H1 (cell line): ENCODE data around the gene FAM131A. TPM values are rescaled to one million over a fixed set of nuclear protein-coding genes. Genes with fewer than 3 reads are reported as not detected.

Experiments used
- CTCF ChIA-PET: fragments of 300-600 bp; sonication (Branson Sonifier 250); formaldehyde crosslinking; loops from one replicate; lab custom pipeline; 2021; ENCODE audit not compliant: partially characterized antibody; lab: Charles Lee
- POLR2A ChIA-PET: fragments of 300-600 bp; sonication (Branson Sonifier 250); formaldehyde crosslinking; loops from one replicate; lab custom pipeline; 2021; ENCODE audit warnings: inconsistent platforms; ENCODE audit not compliant: partially characterized antibody; lab: Charles Lee
- DNase-seq, 2 experiments: peaks; one replicate each; pipeline versions ENCODE4 v3.0.0 to v3.0.0-alpha.2; 2010 to 2022; ENCODE audit warnings: low spot score in 2 of 2, low read depth in 1 of 2, mixed read lengths in 1 of 2
- FAIRE-seq: peaks from 2 replicates; lab custom pipeline; 2011; peaks lifted over from hg19 to GRCh38; lab: Jason Lieb, UNC
- H2AFZ ChIP-seq: 2 replicates; pipeline ENCODE4 v1.8.1; 2012; ENCODE audit warnings: low read length, inconsistent platforms
- H2AK5ac ChIP-seq: 2 replicates; pipeline ENCODE4 v1.6.1; 2013; ENCODE audit warnings: low read depth, low read length
- H2BK120ac ChIP-seq: replicated peaks from 2 replicates; pipeline ENCODE3; 2013; ENCODE audit warnings: low read depth, low read length, inconsistent platforms
- H2BK12ac ChIP-seq: 2 replicates; pipeline ENCODE4 v1.6.1; 2013; ENCODE audit warnings: low read depth, low read length
- H2BK15ac ChIP-seq: 2 replicates; pipeline ENCODE4 v1.6.1; 2013; ENCODE audit warnings: low read length
- H2BK20ac ChIP-seq: 2 replicates; pipeline ENCODE4 v1.6.1; 2013; ENCODE audit warnings: low read length
- H2BK5ac ChIP-seq: 2 replicates; pipeline ENCODE4 v1.6.1; 2013; ENCODE audit warnings: low read depth, low read length
- H3K14ac ChIP-seq: 2 replicates; pipeline ENCODE4 v1.6.1; 2013; ENCODE audit warnings: inconsistent platforms; ENCODE audit not compliant: insufficient read length
- H3K18ac ChIP-seq: 2 replicates; pipeline ENCODE4 v1.6.1; 2013; ENCODE audit warnings: low read length; ENCODE audit errors: extremely low read depth
- H3K23ac ChIP-seq: 2 replicates; pipeline ENCODE4 v1.6.1; 2013; ENCODE audit warnings: inconsistent platforms; ENCODE audit not compliant: insufficient read length
- H3K23me2 ChIP-seq: 2 replicates; pipeline ENCODE4 v1.6.1; 2013; ENCODE audit warnings: low read depth, low read length
- H3K27ac ChIP-seq: 2 replicates; pipeline ENCODE4 v1.6.1; 2011; ENCODE audit warnings: low read depth, low read length, inconsistent platforms
- H3K27me3 ChIP-seq, 4 experiments: replicated peaks in 1 of 4; 1 replicate in 1 of 4; 2 replicates in 3 of 4; pipeline versions ENCODE4 v1.6.1 to v1.8.1; 2011 to 2013; ENCODE audit warnings: low read length in 3 of 4, mild to moderate bottlenecking in 3 of 4, inconsistent platforms in 2 of 4, mixed read lengths in 2 of 4, moderate library complexity in 1 of 4; ENCODE audit not compliant: control insufficient read depth in 3 of 4, insufficient read depth in 3 of 4; ENCODE audit errors: extremely low read depth in 1 of 4
- H3K36me3 ChIP-seq, 4 experiments: 2 replicates each; pipeline versions ENCODE4 v1.6.1 to v1.8.1; 2011 to 2013; ENCODE audit warnings: mild to moderate bottlenecking in 4 of 4, low read length in 3 of 4, moderate library complexity in 2 of 4, control low read depth in 1 of 4, inconsistent platforms in 1 of 4; ENCODE audit not compliant: insufficient read depth in 4 of 4, control insufficient read depth in 2 of 4
- H3K4ac ChIP-seq: replicated peaks from 2 replicates; pipeline ENCODE3; 2013; ENCODE audit warnings: low read length, low read depth, mixed read lengths, inconsistent platforms; ENCODE audit not compliant: insufficient read length
- H3K4me1 ChIP-seq, 4 experiments: replicated peaks in 1 of 4; 1 replicate in 1 of 4; 2 replicates in 3 of 4; pipeline versions ENCODE4 v1.6.1 to v1.8.1; 2011 to 2013; ENCODE audit warnings: low read length in 3 of 4, inconsistent platforms in 2 of 4, mixed read lengths in 1 of 4; ENCODE audit not compliant: insufficient read depth in 4 of 4, control insufficient read depth in 3 of 4
- H3K4me2 ChIP-seq, 2 experiments: 2 replicates each; pipeline versions ENCODE4 v1.6.1 to v1.8.1; 2011 to 2013; ENCODE audit warnings: low read depth in 2 of 2, low read length in 2 of 2, control low read depth in 1 of 2, inconsistent platforms in 1 of 2, mild to moderate bottlenecking in 1 of 2; ENCODE audit not compliant: insufficient read depth in 1 of 2
- H3K4me3 ChIP-seq, 4 experiments: fragments of 200-600, 300-600 bp in 1 of 4; sonication (generic), shearing (Covaris generic), sonication (Bioruptor Twin) in 1 of 4; 2 replicates each; pipeline versions ENCODE4 v1.5.1 to v1.8.1; 2011 to 2016; ENCODE audit warnings: low read length in 4 of 4, low read depth in 3 of 4, control low read depth in 2 of 4, inconsistent platforms in 2 of 4, mild to moderate bottlenecking in 2 of 4, mixed read lengths in 1 of 4, moderate library complexity in 1 of 4; ENCODE audit not compliant: insufficient read depth in 2 of 4; ENCODE audit errors: extremely low read depth in 1 of 4
- H3K56ac ChIP-seq: replicated peaks from 2 replicates; pipeline ENCODE3; 2013; ENCODE audit warnings: low read depth, mild to moderate bottlenecking, mixed read lengths, low read length, inconsistent platforms; ENCODE audit not compliant: insufficient read length
- H3K79me1 ChIP-seq: 2 replicates; pipeline ENCODE4 v1.6.1; 2013; ENCODE audit warnings: low read depth, low read length, control low read depth
- H3K79me2 ChIP-seq, 2 experiments: 2 replicates each; pipeline versions ENCODE4 v1.6.1 to v1.8.1; 2012 to 2013; ENCODE audit warnings: low read length in 2 of 2, mild to moderate bottlenecking in 2 of 2, inconsistent platforms in 1 of 2; ENCODE audit not compliant: insufficient read depth in 2 of 2, control insufficient read depth in 1 of 2
- H3K9ac ChIP-seq, 4 experiments: replicated peaks in 1 of 4; 1 replicate in 1 of 4; 2 replicates in 3 of 4; pipeline versions ENCODE4 v1.6.1 to v1.8.1; 2011 to 2013; ENCODE audit warnings: low read depth in 3 of 4, low read length in 3 of 4, control low read depth in 2 of 4, mild to moderate bottlenecking in 2 of 4, moderate library complexity in 2 of 4, inconsistent platforms in 1 of 4; ENCODE audit errors: extremely low read depth in 1 of 4
- H3K9me3 ChIP-seq, 2 experiments: 2 replicates each; pipeline versions ENCODE4 v1.6.1 to v1.8.1; 2012 to 2013; ENCODE audit warnings: mild to moderate bottlenecking in 2 of 2, moderate library complexity in 2 of 2, control low read depth in 1 of 2, inconsistent platforms in 1 of 2, low read depth in 1 of 2, low read length in 1 of 2, mixed read lengths in 1 of 2; ENCODE audit not compliant: insufficient read depth in 2 of 2
- H4K20me1 ChIP-seq, 2 experiments: replicated peaks in 1 of 2; 2 replicates each; pipeline versions ENCODE3 to v1.8.1; 2011 to 2013; ENCODE audit warnings: inconsistent platforms in 2 of 2, low read length in 2 of 2, mild to moderate bottlenecking in 1 of 2; ENCODE audit not compliant: insufficient read depth in 2 of 2, control insufficient read depth in 1 of 2
- H4K5ac ChIP-seq: 2 replicates; pipeline ENCODE4 v1.6.1; 2013; ENCODE audit warnings: low read length, low read depth, mixed read lengths, inconsistent platforms; ENCODE audit not compliant: insufficient read length
- H4K8ac ChIP-seq: 2 replicates; pipeline ENCODE4 v1.8.0; 2013; ENCODE audit warnings: mild to moderate bottlenecking, moderate library complexity, low read length, inconsistent platforms; ENCODE audit not compliant: insufficient read depth; ENCODE audit errors: extremely low read depth
- H4K91ac ChIP-seq: replicated peaks from 2 replicates; pipeline ENCODE3; 2013; ENCODE audit warnings: low read length, mixed read lengths, inconsistent platforms; ENCODE audit not compliant: insufficient read length
- ASH2L ChIP-seq: fragments of 200-600, 300-600 bp; sonication (generic); IDR thresholded peaks from one replicate; pipeline ENCODE4 v1.7.1; 2017; ENCODE audit warnings: low read length
- BCL11A ChIP-seq, 2 experiments: IDR thresholded peaks; one replicate each; pipeline ENCODE4 v1.6.1; 2011; ENCODE audit warnings: low read depth in 2 of 2, low read length in 2 of 2, mild to moderate bottlenecking in 2 of 2
- BRCA1 ChIP-seq: IDR thresholded peaks from 2 replicates; pipeline ENCODE4 v1.6.1; 2012; ENCODE audit warnings: low read depth, low read length, improper control_type of control experiment
- EZH2 ChIP-seq: fragments of 200-600 bp; sonication (generic); IDR thresholded peaks from 2 replicates; pipeline ENCODE4 v1.7.1; 2012; ENCODE audit warnings: low read depth, mild to moderate bottlenecking, moderate library complexity, low read length, inconsistent platforms; ENCODE audit not compliant: severe bottlenecking
- FOSL1 ChIP-seq: IDR thresholded peaks from 2 replicates; pipeline ENCODE4 v1.6.1; 2011; ENCODE audit warnings: mild to moderate bottlenecking, low read depth, low read length, moderate library complexity; ENCODE audit not compliant: insufficient read depth
- GTF2F1 ChIP-seq: IDR thresholded peaks from 2 replicates; pipeline ENCODE4 v1.6.1; 2012; ENCODE audit warnings: low read depth, low read length, improper control_type of control experiment, borderline replicate concordance
- HDAC2 ChIP-seq, 2 experiments: fragments of 300-600 bp in 1 of 2; sonication (generic) in 1 of 2; IDR thresholded peaks; 2 replicates each; pipeline ENCODE4 v1.6.1; 2011 to 2012; ENCODE audit warnings: low read depth in 2 of 2, low read length in 2 of 2, mild to moderate bottlenecking in 2 of 2, moderate library complexity in 2 of 2, borderline replicate concordance in 1 of 2, inconsistent platforms in 1 of 2
- HDAC6 ChIP-seq: IDR thresholded peaks from one replicate; pipeline ENCODE4 v1.7.1; 2012; ENCODE audit warnings: low read depth, mild to moderate bottlenecking, inconsistent platforms, low read length, moderate library complexity
- NRF1 ChIP-seq: IDR thresholded peaks from 2 replicates; pipeline ENCODE4 v1.6.1; 2011; ENCODE audit warnings: mild to moderate bottlenecking, low read depth, low read length, improper control_type of control experiment
- POLR2AphosphoS5 ChIP-seq: IDR thresholded peaks from 2 replicates; pipeline ENCODE4 v1.6.1; 2011; ENCODE audit warnings: low read depth, low read length
- RFX5 ChIP-seq: IDR thresholded peaks from 2 replicates; pipeline ENCODE4 v1.6.1; 2011; ENCODE audit warnings: low read depth, low read length, improper control_type of control experiment, borderline replicate concordance
- SIRT6 ChIP-seq: IDR thresholded peaks from one replicate; pipeline ENCODE4 v1.7.1; 2012; ENCODE audit warnings: low read length, inconsistent platforms
- TAF7 ChIP-seq: optimal IDR thresholded peaks from 2 replicates; pipeline ENCODE3; 2011; ENCODE audit warnings: low read depth, mild to moderate bottlenecking, inconsistent platforms, low read length, moderate library complexity, borderline replicate concordance
- WGBS, 2 experiments: shearing (Covaris generic) in 1 of 2; methylation state at CpG; one replicate each; pipeline versions ENCODE4 v1.1.6 to v1.1.7; 2013 to 2015; ENCODE audit warnings: low lambda C conversion rate in 2 of 2, mixed read lengths in 2 of 2, inconsistent platforms in 1 of 2, low coverage in 1 of 2, missing lambda C conversion rate in 1 of 2; ENCODE audit not compliant: insufficient replicate concordance in 2 of 2, insufficient coverage in 1 of 2, insufficient read length in 1 of 2; ENCODE audit errors: extremely low coverage in 1 of 2, missing lambda C conversion rate in 1 of 2; 5-methylcytosine and 5-hydroxymethylcytosine counted together
- polyA plus RNA-seq, 7 experiments: library from polyadenylated mRNA; depleted of rRNA in 3 of 7; stranded (reverse) in 5 of 7; unstranded in 2 of 7; fragments of >200 nt in 5 of 7; fragments of 200-250 nt in 2 of 7; gene quantifications; 1 replicate in 5 of 7; 2 replicates in 1 of 7; 4 replicates in 1 of 7; pipeline versions ENCODE4 v1.2.1 to v1.2.3, GENCODE V29; 2011 to 2013; ENCODE audit warnings: missing spikeins in 2 of 7, mixed read lengths in 2 of 7
- total RNA-seq: library from RNA; stranded (reverse); fragmentation: NEBNext Ultra II Directional; extraction: Animal tissue kit (Norgen Biotek cat#: 25700); gene quantifications from 2 replicates; pipeline ENCODE4 v1.2.1, GENCODE V29; 2021

The FAM131A gene
- total and polyA plus RNA-seq, 2 of the 8 experiments (the other 6 are each of a cell fraction or from before 2014, with no cell fraction given), result 16.0 to 21.9 TPM

DNA sequence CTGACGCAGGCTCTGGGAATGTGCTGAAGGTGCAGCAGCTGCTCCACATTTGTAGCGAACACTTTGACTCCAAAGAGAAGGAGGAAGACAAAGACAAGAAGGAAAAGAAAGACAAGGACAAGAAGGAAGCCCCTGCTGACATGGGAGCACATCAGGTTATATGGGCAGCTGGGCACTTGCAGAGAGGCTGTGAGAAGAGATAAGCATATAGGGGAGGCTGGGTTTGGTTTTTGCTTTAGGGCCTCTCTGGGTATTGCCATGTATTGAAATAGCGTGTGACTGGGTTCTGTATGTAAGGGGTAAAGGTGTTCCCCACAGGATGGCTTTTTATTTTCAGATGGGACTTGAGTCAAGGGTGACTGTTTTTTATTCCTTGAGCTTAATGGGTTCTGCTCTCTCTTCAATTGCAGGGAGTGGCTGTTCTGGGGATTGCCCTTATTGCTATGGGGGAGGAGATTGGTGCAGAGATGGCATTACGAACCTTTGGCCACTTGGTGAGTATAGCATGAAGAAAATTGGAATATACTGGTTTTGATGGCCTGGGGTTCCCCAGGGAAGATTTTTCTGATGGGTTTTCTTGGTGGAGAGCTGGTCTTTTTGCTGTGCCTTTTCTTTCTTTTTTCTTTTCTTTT is 30.9 kb upstream of the FAM131A start:
- no peaks in the 10 kb centered on the region for H3K4me1 ChIP-seq
- H2BK20ac ChIP-seq, result no peak overlapping the region
- no peak overlapping the region for H2BK12ac ChIP-seq
- no peak overlapping the region for H2AK5ac ChIP-seq
- no peaks in the 10 kb centered on the region; the same call in 1 of the 2 replicates for H3K79me1 ChIP-seq
- no peak overlapping the region for H3K27ac ChIP-seq
- H3K56ac ChIP-seq, result no peak overlapping the region
- no peak overlapping the region for H2BK5ac ChIP-seq
- H3K23me2 ChIP-seq, result no peaks in the 10 kb centered on the region
- H3K9me3 ChIP-seq, result no peaks in the 10 kb centered on the region
- ChIA-PET POLR2A (interaction anchor here (0.9 to 1.9 kb wide), 8 partner anchors 10 to 32 kb away, joined by 3 to 18 read pairs (median 4); no protein-coding TSS in a partner anchor), CTCF (interaction anchor here (0.6 to 4.1 kb wide), 10 partner anchors 10 to 96 kb away, joined by 3 to 10 read pairs (median 5); no protein-coding TSS in a partner anchor)
- no peak overlapping the region for H4K91ac ChIP-seq
- WGBS, 2 experiments, result 91% methylated on average over 4 of the region's 4 CpGs; no CpG with 5 or more reads in 1 of the 2 experiments
- no peak overlapping the region for H2BK15ac ChIP-seq
- no peak overlapping the region for H3K9ac ChIP-seq
- no peak overlapping the region for H4K5ac ChIP-seq
- no peak overlapping the region for H4K8ac ChIP-seq
- no peak overlapping the region for H3K4me3 ChIP-seq
- no peak for FAIRE-seq
- DNase-seq, result no peak
- H4K20me1 ChIP-seq, result peaks cover 0 to 2% of the 10 kb centered on the region in 2 experiments
- no peak overlapping the region for H2AFZ ChIP-seq
- H3K4me2 ChIP-seq, result no peak overlapping the region
- H3K4ac ChIP-seq, result no peak overlapping the region
- H3K27me3 ChIP-seq, result no peaks in the 10 kb centered on the region
- H3K18ac ChIP-seq, result no peak overlapping the region
- H3K36me3 ChIP-seq, result peaks cover 54 to 74% (median 63%) of the 10 kb centered on the region in 4 experiments
- no peak overlapping the region for H3K14ac ChIP-seq
- H3K79me2 ChIP-seq, result peaks cover 0 to 3% of the 10 kb centered on the region in 2 experiments; a peak in 1 of 4 replicates
- H2BK120ac ChIP-seq, result no peak overlapping the region
- H3K23ac ChIP-seq, result no peak overlapping the region
- TF ChIP-seq BCL11A (IDR thresholded peaks at IDR 0.05; ENCODE audit: low read depth in 2 of 2, low read length in 2 of 2) (no peak), EZH2 (no peak), SIRT6 (no peak), FOSL1 (no peak), GTF2F1 (no peak), RFX5 (no peak), NRF1 (no peak), TAF7 (no peak), ASH2L (no peak), HDAC2 (IDR thresholded peaks at IDR 0.05; ENCODE audit: borderline replicate concordance in 1 of 2, low read depth in 2 of 2, low read length in 2 of 2) (no peak), HDAC6 (no peak), POLR2AphosphoS5 (no peak), BRCA1 (no peak)
